K562 (cell line): ENCODE results near the gene TOMM5. TPM values are rescaled to one million over a fixed set of nuclear protein-coding genes. Genes with fewer than 3 reads are reported as not detected.
A peak's percentile ranks its signal among the peaks of the same experiment; 100 is the strongest.

Experiments used
- ATAC-seq: fragments of 200-7000 bp; cut with Tn5 transposase; 3 replicates; pipeline ENCODE4 v1.9.1; 2020; ENCODE audit warnings: moderate library complexity
- BruUV-seq: library from RNA; stranded (reverse); fragments of 400-500 nt; replicated peaks from 2 replicates; lab custom pipeline; 2021; lab: Mats Ljungman, UMichigan
- CTCF ChIA-PET: fragments of 300-600 bp; formaldehyde crosslinking; extraction: SDS; loops from one replicate; lab custom pipeline; 2021; ENCODE audit warnings: low intra/inter-chr PET ratio; lab: Yijun Ruan, JAX
- POLR2A ChIA-PET: fragments of 300-600, 350-650 bp; sonication (Branson Sonifier 250); formaldehyde crosslinking; extraction: SDS; loops from one replicate; lab custom pipeline; 2021; ENCODE audit warnings: antibody characterized with exemption, inconsistent platforms; lab: Yijun Ruan, JAX
- DNase-seq, 4 experiments: peaks; one replicate each; pipeline versions ENCODE4 v3.0.0 to v3.0.0-alpha.2; 2011 to 2018; ENCODE audit warnings: low spot score in 3 of 4, mixed read lengths in 3 of 4; ENCODE audit errors: extremely low read depth in 1 of 4
- FAIRE-seq: peaks from 2 replicates; lab custom pipeline; 2011; peaks lifted over from hg19 to GRCh38; lab: Jason Lieb, UNC
- H2AFZ ChIP-seq: 2 replicates; pipeline ENCODE4 v1.6.0; 2011; ENCODE audit warnings: low read depth, low read length, control low read depth, inconsistent platforms
- H3K27ac ChIP-seq: fragments of 200-600 bp; 3 replicates; pipeline ENCODE4 v1.8.0; 2011; ENCODE audit warnings: low read depth, mild to moderate bottlenecking, control low read depth, inconsistent platforms, low read length, moderate library complexity, mixed read lengths; ENCODE audit errors: extremely low read depth
- H3K27me3 ChIP-seq, 2 experiments: fragments of 300-600 bp in 1 of 2; 2 replicates in 1 of 2; 3 replicates in 1 of 2; pipeline versions ENCODE4 v1.6.0 to v1.8.0; 2011; ENCODE audit warnings: inconsistent platforms in 2 of 2, low read length in 2 of 2, mild to moderate bottlenecking in 1 of 2, mixed read lengths in 1 of 2, moderate library complexity in 1 of 2; ENCODE audit not compliant: control insufficient read depth in 2 of 2, insufficient read depth in 2 of 2
- H3K36me3 ChIP-seq: fragments of 300-600 bp; 3 replicates; pipeline ENCODE4 v1.8.0; 2011; ENCODE audit warnings: mild to moderate bottlenecking, low read length, inconsistent platforms; ENCODE audit not compliant: control insufficient read depth, insufficient read depth
- H3K4me1 ChIP-seq, 2 experiments: fragments of 200-600 bp in 1 of 2; replicated peaks in 1 of 2; 2 replicates in 1 of 2; 3 replicates in 1 of 2; pipeline versions ENCODE4 v1.5.1 to v1.8.0; 2011; ENCODE audit warnings: inconsistent platforms in 2 of 2, low read length in 2 of 2, mild to moderate bottlenecking in 1 of 2, mixed read lengths in 1 of 2, moderate library complexity in 1 of 2; ENCODE audit not compliant: control insufficient read depth in 2 of 2, insufficient read depth in 2 of 2
- H3K4me2 ChIP-seq: 2 replicates; pipeline ENCODE4 v1.6.1; 2011; ENCODE audit warnings: low read length, control low read depth, inconsistent platforms, mixed read lengths; ENCODE audit not compliant: insufficient read depth
- H3K4me3 ChIP-seq: fragments of 200-600 bp; sonication (generic), shearing (Covaris generic); 2 replicates; pipeline ENCODE4 v1.5.1; 2016; ENCODE audit warnings: control low read depth, inconsistent platforms
- H3K79me2 ChIP-seq: fragments of 200-600 bp; 3 replicates; pipeline ENCODE4 v1.8.0; 2011; ENCODE audit warnings: low read length, inconsistent platforms; ENCODE audit not compliant: control insufficient read depth, insufficient read depth
- H3K9ac ChIP-seq, 2 experiments: 2 replicates each; pipeline versions ENCODE4 v1.6.0 to v1.6.1; 2011; ENCODE audit warnings: low read depth in 2 of 2, low read length in 2 of 2, control low read depth in 1 of 2, inconsistent platforms in 1 of 2, mild to moderate bottlenecking in 1 of 2, mixed read lengths in 1 of 2; ENCODE audit not compliant: insufficient read depth in 1 of 2
- H3K9me1 ChIP-seq: one replicate; pipeline ENCODE4 v1.6.0; 2011; ENCODE audit warnings: inconsistent platforms, mild to moderate bottlenecking, low read length, moderate library complexity; ENCODE audit not compliant: control insufficient read depth, insufficient read depth
- H3K9me3 ChIP-seq: replicated peaks from 2 replicates; pipeline ENCODE4 v1.5.1; 2011; ENCODE audit warnings: low read depth, low read length, inconsistent platforms; ENCODE audit not compliant: control insufficient read depth, insufficient read depth
- H4K20me1 ChIP-seq: replicated peaks from 2 replicates; pipeline ENCODE4 v1.6.1; 2011; ENCODE audit warnings: low read length, inconsistent platforms, mixed read lengths; ENCODE audit not compliant: control insufficient read depth, insufficient read depth
- ARID2 ChIP-seq: fragments of 450-650 bp; IDR thresholded peaks from 2 replicates; pipeline ENCODE4 v1.6.1; 2017; ENCODE audit warnings: antibody characterized with exemption, mild to moderate bottlenecking
- KDM5B ChIP-seq: fragments of 200-600 bp; sonication (generic); IDR thresholded peaks from 2 replicates; pipeline ENCODE4 v1.6.1; 2012; ENCODE audit warnings: low read depth, mild to moderate bottlenecking, moderate library complexity, low read length, control low read depth, inconsistent platforms; ENCODE audit not compliant: insufficient replicate concordance
- MBD2 ChIP-seq: sonication (generic); IDR thresholded peaks from 2 replicates; pipeline ENCODE4 v1.6.1; 2016; ENCODE audit warnings: low read depth, borderline replicate concordance
- NFATC3 ChIP-seq: fragments of 450-650 bp; IDR thresholded peaks from 2 replicates; pipeline ENCODE4 v1.6.1; 2017; ENCODE audit warnings: mild to moderate bottlenecking
- POU5F1 ChIP-seq: fragments of 150-350 bp; IDR thresholded peaks from 2 replicates; pipeline ENCODE4 v1.6.1; 2014; ENCODE audit warnings: borderline replicate concordance, low read length, low read depth, mild to moderate bottlenecking; ENCODE audit not compliant: partially characterized antibody
- RBM17 ChIP-seq: fragments of 200-400 bp; formaldehyde crosslinking; IDR thresholded peaks from 2 replicates; pipeline ENCODE4 v1.6.1; 2017; ENCODE audit warnings: low read depth, mild to moderate bottlenecking, low read length, borderline replicate concordance
- TCF3 ChIP-seq: sonication (generic); formaldehyde crosslinking; IDR thresholded peaks from 2 replicates; pipeline ENCODE4 v1.4.0; 2020; ENCODE audit warnings: mild to moderate bottlenecking, missing genetic modification reagents
- WHSC1 ChIP-seq: IDR thresholded peaks from one replicate; pipeline ENCODE4 v1.6.1; 2012; ENCODE audit warnings: low read length, control low read depth, inconsistent platforms
- ZNF263 ChIP-seq: sonication (generic); formaldehyde crosslinking; IDR thresholded peaks from 2 replicates; pipeline ENCODE4 v1.8.0; 2022; ENCODE audit warnings: mild to moderate bottlenecking, missing genetic modification reagents, borderline replicate concordance
- ZNF347 ChIP-seq: fragments of 450-650 bp; formaldehyde crosslinking; IDR thresholded peaks from 2 replicates; pipeline ENCODE4 v1.4.0; 2020; ENCODE audit warnings: low read depth, mild to moderate bottlenecking, moderate library complexity
- ZNF436 ChIP-seq: fragments of 250-450, 450-650 bp; sonication (Bioruptor Pico); formaldehyde crosslinking; IDR thresholded peaks from 2 replicates; pipeline ENCODE4 v1.7.0; 2020; ENCODE audit warnings: mild to moderate bottlenecking
- ZNF584 ChIP-seq: fragments of 200-800 bp; sonication (Bioruptor generic); IDR thresholded peaks from 2 replicates; pipeline ENCODE4 v1.6.1; 2016; ENCODE audit warnings: low read depth, mild to moderate bottlenecking, missing genetic modification characterization, missing compliant biosample characterization
- WGBS: fragments of 100-300 bp; shearing (Covaris generic); methylation state at CpG from one replicate; pipeline ENCODE4 v1.1.6; 2016; ENCODE audit warnings: low coverage, mixed read lengths; ENCODE audit not compliant: insufficient coverage; ENCODE audit errors: missing lambda C conversion rate; 5-methylcytosine and 5-hydroxymethylcytosine counted together
- in situ Hi-C: fragments of 300-500 bp; cut with MboI; formaldehyde crosslinking; loops from 4 replicates; pipeline ENCODE4 v1.15.0; 2018; ENCODE audit warnings: inconsistent platforms, mixed read lengths
- intact Hi-C: fragments of 100-400 bp; cut with micrococcal nuclease; formaldehyde crosslinking; loops from 2 replicates; pipeline ENCODE4 v1.14.2; 2022
- polyA plus RNA-seq, 8 experiments: library from polyadenylated mRNA; depleted of rRNA in 4 of 8; stranded (reverse) in 5 of 8; unstranded in 3 of 8; fragments of >200 nt; fragmentation: Nextera tagmentation in 2 of 8; fragmentation: Illumina TruSeq in 1 of 8; extraction: Ambion mirVana in 2 of 8; extraction: Trizol in 1 of 8; gene quantifications; 2 replicates each; pipeline versions ENCODE4 v1.2.1 to v1.2.3, GENCODE V29; 2011 to 2014; ENCODE audit warnings: inconsistent platforms in 1 of 8, missing spikeins in 1 of 8
- total RNA-seq, 7 experiments: library from RNA; depleted of rRNA in 6 of 7; stranded (reverse); fragments of >200 nt in 6 of 7; fragmentation: Illumina TruSeq in 2 of 7; extraction: Trizol in 2 of 7; gene quantifications; 2 replicates each; pipeline versions ENCODE4 v1.2.1 to v1.2.3, GENCODE V29; 2011 to 2021; ENCODE audit warnings: low replicate concordance in 1 of 7
- TF ChIP-seq, protein P1 (sequence below), 2 experiments: fragments of 450-650 bp in 1 of 2; sonication (generic) in 1 of 2; formaldehyde crosslinking in 1 of 2; IDR thresholded peaks in 1 of 2; conservative IDR thresholded peaks in 1 of 2; 2 replicates each; pipeline versions ENCODE4 v1.6.1 to v1.8.1; 2016 to 2023; ENCODE audit warnings: mild to moderate bottlenecking in 2 of 2, moderate library complexity in 2 of 2, inconsistent platforms in 1 of 2, missing genetic modification reagents in 1 of 2
- TF ChIP-seq, protein P2 (sequence below): fragments of 450-650 bp; IDR thresholded peaks from 2 replicates; pipeline ENCODE4 v1.6.1; 2018; ENCODE audit warnings: mild to moderate bottlenecking, low read depth; ENCODE audit not compliant: partially characterized antibody

Gene TOMM5
- total and polyA plus RNA-seq, 9 of the 15 experiments (the other 6 are each of a cell fraction or from before 2014, with no cell fraction given) = 262 to 1,742 (median 496) TPM

DNA sequence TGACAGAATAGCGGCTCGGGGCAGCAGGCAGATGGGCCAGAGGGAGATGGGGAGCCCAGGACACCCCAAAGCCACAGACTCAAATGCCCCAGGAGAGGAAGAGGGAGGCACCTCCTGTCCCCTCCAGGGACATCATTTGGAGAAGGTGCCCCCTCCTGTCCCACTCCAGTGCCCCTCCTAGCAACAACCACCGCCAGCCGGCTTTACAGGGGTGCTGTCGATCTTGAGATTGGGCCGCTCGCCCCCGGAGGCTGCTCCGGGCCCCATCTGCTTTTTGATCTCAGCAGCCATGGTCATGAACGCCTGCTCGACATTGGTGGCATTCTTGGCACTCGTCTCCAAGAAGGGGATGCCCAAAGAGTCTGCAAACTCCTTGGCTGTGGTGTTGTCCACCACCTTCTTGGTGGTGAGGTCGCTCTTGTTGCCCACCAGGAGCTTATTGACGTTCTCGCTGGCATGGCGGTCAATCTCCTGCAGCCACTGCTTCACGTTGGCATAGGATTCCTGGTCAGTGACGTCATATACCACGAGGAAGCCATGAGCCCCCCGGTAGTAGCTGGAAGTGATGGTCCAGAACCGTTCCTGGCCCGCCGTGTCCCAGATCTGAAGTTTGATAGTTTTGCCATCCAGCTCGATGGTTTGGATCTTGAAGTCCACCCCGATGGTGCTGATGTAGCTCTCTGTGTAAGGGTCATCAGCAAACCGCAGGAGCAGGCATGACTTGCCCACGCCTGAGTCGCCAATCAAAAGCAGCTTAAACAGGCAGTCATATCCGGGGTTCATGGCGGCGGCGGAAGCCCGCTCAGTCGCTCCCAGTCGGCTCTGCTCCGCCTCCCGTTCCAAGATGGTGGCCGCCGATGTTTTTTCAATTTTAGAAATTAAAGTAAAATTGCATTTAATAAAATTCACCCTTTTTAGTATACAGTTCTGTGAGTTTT lies 44.4 kb upstream of the TOMM5 start (continued):
- TF ChIP-seq, protein P1, sequence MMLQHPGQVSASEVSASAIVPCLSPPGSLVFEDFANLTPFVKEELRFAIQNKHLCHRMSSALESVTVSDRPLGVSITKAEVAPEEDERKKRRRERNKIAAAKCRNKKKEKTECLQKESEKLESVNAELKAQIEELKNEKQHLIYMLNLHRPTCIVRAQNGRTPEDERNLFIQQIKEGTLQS (IDR thresholded peaks at IDR 0.05) = peak; percentile 60
- TF ChIP-seq, protein P1 (CRISPR knock-in tag; conservative IDR thresholded peaks at IDR 0.05) = no peak

DNA sequence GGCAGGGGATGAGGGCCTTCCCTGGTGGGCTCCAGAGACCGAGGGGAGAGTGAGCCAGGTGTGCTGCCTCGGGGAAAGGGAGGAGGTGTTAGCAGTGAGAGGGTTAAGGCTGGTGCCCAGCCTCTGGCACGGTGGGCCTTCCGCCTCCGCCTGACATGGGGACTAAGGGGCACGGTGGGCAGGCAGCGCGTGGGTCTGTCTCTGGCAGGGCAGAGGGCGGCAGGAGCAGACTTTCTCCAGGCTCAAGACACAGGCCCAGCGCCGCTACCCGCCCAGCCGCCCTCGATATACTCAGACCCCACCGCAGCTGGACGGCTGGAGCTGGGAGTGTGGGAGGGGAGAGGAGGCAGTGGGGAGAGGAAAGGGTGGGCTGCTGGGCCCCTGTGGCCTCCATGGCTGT lies 43.4 kb upstream of the TOMM5 start:
- in situ Hi-C loops (no loop called here), intact Hi-C loops (no loop called here)
- ChIA-PET POLR2A (interaction anchor here (1.1 kb wide), 1 partner anchor 30 kb away, joined by 3 read pairs; no protein-coding TSS in a partner anchor), CTCF (no interaction called here)
- Histone ChIP-seq H3K79me2 (no peaks in the 10 kb centered on the region), H3K27ac (no peak overlapping the region), H3K4me1 (peaks cover 0 to 6% of the 10 kb centered on the region in 2 experiments; a peak in 1 of 5 replicates), H3K9ac (0 out of 4 replicates have a peak overlapping the region, but pooled peaks of 1 of the 2 experiments have one; percentile 38), H4K20me1 (no peaks in the 10 kb centered on the region), H2AFZ (no peak overlapping the region), H3K27me3 (peaks cover 6 to 18% of the 10 kb centered on the region in 2 experiments; a peak in 3 of 5 replicates), H3K9me3 (no peaks in the 10 kb centered on the region), H3K9me1 (no peaks in the 10 kb centered on the region), H3K4me3 (no peak overlapping the region), H3K4me2 (no peak overlapping the region), H3K36me3 (no peaks in the 10 kb centered on the region)
- DNase-seq (no peak), ATAC-seq (no peak; the same call in 2 of the 3 replicates), FAIRE-seq (no peak)
- TF ChIP-seq KDM5B = no peak
- no peak for TF ChIP-seq MBD2
- TF ChIP-seq ZNF584 (CRISPR knock-in tag) = no peak
- TF ChIP-seq, protein P2, sequence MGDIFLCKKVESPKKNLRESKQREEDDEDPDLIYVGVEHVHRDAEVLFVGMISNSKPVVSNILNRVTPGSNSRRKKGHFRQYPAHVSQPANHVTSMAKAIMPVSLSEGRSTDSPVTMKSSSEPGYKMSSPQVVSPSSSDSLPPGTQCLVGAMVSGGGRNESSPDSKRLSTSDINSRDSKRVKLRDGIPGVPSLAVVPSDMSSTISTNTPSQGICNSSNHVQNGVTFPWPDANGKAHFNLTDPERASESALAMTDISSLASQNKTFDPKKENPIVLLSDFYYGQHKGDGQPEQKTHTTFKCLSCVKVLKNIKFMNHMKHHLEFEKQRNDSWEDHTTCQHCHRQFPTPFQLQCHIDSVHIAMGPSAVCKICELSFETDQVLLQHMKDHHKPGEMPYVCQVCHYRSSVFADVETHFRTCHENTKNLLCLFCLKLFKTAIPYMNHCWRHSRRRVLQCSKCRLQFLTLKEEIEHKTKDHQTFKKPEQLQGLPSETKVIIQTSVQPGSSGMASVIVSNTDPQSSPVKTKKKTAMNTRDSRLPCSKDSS = no peak
- TF ChIP-seq ZNF436 (CRISPR knock-in tag) = no peak
- no peak for TF ChIP-seq RBM17
- no peak for TF ChIP-seq ARID2
- no peak for TF ChIP-seq ZNF263 (CRISPR knock-in tag)
- no peak for TF ChIP-seq WHSC1
- no peak for TF ChIP-seq TCF3 (CRISPR knock-in tag)
- no peak for TF ChIP-seq NFATC3
- TF ChIP-seq POU5F1 = no peak
- TF ChIP-seq ZNF347 (CRISPR knock-in tag) = no peak
- no TSS peak for BruUV-seq
- 11% methylated on average over 16 of the region's 16 CpGs for WGBS
